Naive thymus-derived CD4-positive, alpha-beta T cell (primary cell): ENCODE results near the gene SCGB3A1. TPM values are rescaled to one million over a fixed set of nuclear protein-coding genes. Genes with fewer than 3 reads are reported as not detected.

ENCODE experiments used
- ATAC-seq: fragments of 150-1000 bp; cut with Tn5 transposase; 2 replicates; pipeline ENCODE4 v1.10.0; 2021; ENCODE audit warnings: mild to moderate bottlenecking, moderate library complexity
- CTCF ChIA-PET: fragments of 350-600 bp; sonication (Branson Sonifier 250); formaldehyde crosslinking; loops from one replicate; lab custom pipeline; 2021; ENCODE audit warnings: antibody characterized with exemption; lab: Charles Lee
- POLR2A ChIA-PET: fragments of 350-600 bp; sonication (Branson Sonifier 250); formaldehyde crosslinking; loops from one replicate; lab custom pipeline; 2021; ENCODE audit warnings: antibody characterized with exemption, inconsistent platforms; lab: Charles Lee
- DNase-seq, 9 donors: peaks; one replicate each; pipeline versions ENCODE4 v3.0.0 to v3.0.0-alpha.2; 2020 to 2022; ENCODE audit warnings: mixed read lengths in 1 of 9
- H3K27ac ChIP-seq: one replicate; pipeline ENCODE4 v1.7.0; 2013; ENCODE audit warnings: mild to moderate bottlenecking, low read depth, low read length, moderate library complexity
- H3K27me3 ChIP-seq, 2 donors: one replicate each; pipeline ENCODE4 v1.7.0; 2013; ENCODE audit warnings: low read length in 2 of 2, mild to moderate bottlenecking in 2 of 2, moderate library complexity in 2 of 2; ENCODE audit not compliant: control insufficient read depth in 2 of 2, insufficient read depth in 2 of 2
- H3K36me3 ChIP-seq, 3 experiments: 1 replicate in 2 of 3; 2 replicates in 1 of 3; pipeline ENCODE4 v1.7.0; 2013; ENCODE audit warnings: low read length in 3 of 3, mild to moderate bottlenecking in 3 of 3, moderate library complexity in 1 of 3; ENCODE audit not compliant: insufficient read depth in 3 of 3, control insufficient read depth in 2 of 3
- H3K4me1 ChIP-seq, 2 donors: one replicate each; pipeline ENCODE4 v1.7.0; 2013; ENCODE audit warnings: low read length in 2 of 2, mild to moderate bottlenecking in 2 of 2, moderate library complexity in 1 of 2; ENCODE audit not compliant: control insufficient read depth in 2 of 2, insufficient read depth in 2 of 2
- H3K4me3 ChIP-seq: 2 replicates; pipeline ENCODE4 v1.7.0; 2013; ENCODE audit warnings: mild to moderate bottlenecking, low read length
- H3K9me3 ChIP-seq, 3 experiments: 1 replicate in 2 of 3; 2 replicates in 1 of 3; pipeline ENCODE4 v1.7.0; 2013; ENCODE audit warnings: low read length in 3 of 3; ENCODE audit not compliant: control insufficient read depth in 2 of 3
- H3K27ac Mint-ChIP-seq, 9 donors: one replicate each; pipeline ENCODE4 v1.8.0; 2020 to 2022; ENCODE audit warnings: mixed read lengths in 9 of 9, mild to moderate bottlenecking in 8 of 9, moderate library complexity in 5 of 9, inconsistent platforms in 2 of 9
- H3K27me3 Mint-ChIP-seq, 5 donors: one replicate each; pipeline ENCODE4 v1.8.0; 2021 to 2022; ENCODE audit warnings: mixed read lengths in 5 of 5, mild to moderate bottlenecking in 1 of 5
- H3K36me3 Mint-ChIP-seq, 5 donors: one replicate each; pipeline ENCODE4 v1.8.0; 2020 to 2022; ENCODE audit warnings: mixed read lengths in 5 of 5, mild to moderate bottlenecking in 3 of 5, inconsistent platforms in 1 of 5
- H3K4me1 Mint-ChIP-seq, 7 donors: one replicate each; pipeline ENCODE4 v1.8.0; 2020 to 2022; ENCODE audit warnings: mixed read lengths in 7 of 7, mild to moderate bottlenecking in 3 of 7, inconsistent platforms in 1 of 7
- H3K4me3 Mint-ChIP-seq, 10 donors: one replicate each; pipeline ENCODE4 v1.8.0; 2020 to 2022; ENCODE audit warnings: mild to moderate bottlenecking in 10 of 10, mixed read lengths in 10 of 10, moderate library complexity in 6 of 10, inconsistent platforms in 2 of 10
- H3K9me3 Mint-ChIP-seq, 11 donors: one replicate each; pipeline ENCODE4 v1.8.0; 2020 to 2022; ENCODE audit warnings: mixed read lengths in 11 of 11, mild to moderate bottlenecking in 4 of 11, inconsistent platforms in 1 of 11, moderate library complexity in 1 of 11
- intact Hi-C, 2 donors: fragments of 100-400 bp; cut with micrococcal nuclease; formaldehyde crosslinking; loops; one replicate each; pipeline ENCODE4 v1.15.1; 2023
- polyA plus RNA-seq, 2 donors: library from polyadenylated mRNA; unstranded; fragments of 300-500 nt; fragmentation: Illumina TruSeq; gene quantifications; one replicate each; pipeline ENCODE4 v1.2.3, GENCODE V29; 2021
- total RNA-seq, 6 experiments: library from RNA in 5 of 6; stranded (reverse) in 5 of 6; gene quantifications; 1 replicate in 5 of 6; 2 replicates in 1 of 6; pipeline ENCODE4 v1.2.3 and lab custom pipeline; 2021 to 2026

The SCGB3A1 gene
- total and polyA plus RNA-seq, 7 experiments from 2014 or later = 24.3 TPM; not detected in 6

DNA sequence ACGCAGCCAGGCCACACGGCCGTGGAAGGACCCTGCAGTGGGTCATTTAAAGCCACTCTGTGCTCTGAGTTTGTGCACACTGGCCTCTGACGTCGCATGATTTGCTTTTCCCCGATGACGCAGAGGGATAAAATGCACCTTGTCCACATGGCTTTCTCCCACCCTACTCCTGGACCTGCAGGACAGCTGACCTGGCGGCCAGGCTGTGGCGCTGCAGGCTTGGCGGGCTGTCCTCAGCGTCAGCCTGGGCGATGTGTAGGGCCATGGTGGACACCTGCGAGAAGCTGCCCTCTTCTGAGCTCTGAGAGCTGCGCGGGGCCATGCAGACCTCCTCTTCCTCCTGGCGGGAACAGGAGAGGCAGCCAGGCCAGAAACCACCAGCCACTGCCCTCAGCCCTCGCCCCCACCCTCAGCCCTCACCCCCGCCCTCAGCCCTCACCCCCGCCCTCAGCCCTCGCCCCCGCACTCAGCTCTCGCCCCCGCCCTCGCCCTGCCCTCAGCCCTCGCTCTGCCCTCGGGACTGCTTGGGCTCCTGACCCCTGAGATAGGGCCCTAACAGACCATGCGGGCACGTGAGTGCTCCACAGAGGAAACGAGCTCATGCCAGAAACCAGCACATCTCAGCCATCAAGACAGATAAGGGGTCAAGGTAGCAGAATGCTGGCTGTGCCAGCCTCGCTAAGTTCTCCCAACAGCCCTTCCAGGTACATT lies 20.0 kb upstream of the SCGB3A1 start:
- no peaks in the 10 kb centered on the region for H3K36me3 Mint-ChIP-seq
- intact Hi-C loops = no loop called here
- H3K27me3 Mint-ChIP-seq = no peaks in the 10 kb centered on the region
- H3K4me1 Mint-ChIP-seq = peaks cover 0 to 5% (median 0%) of the 10 kb centered on the region in 7 donors
- CTCF ChIA-PET = no interaction called here
- POLR2A ChIA-PET = no interaction called here
- no peaks in the 10 kb centered on the region for H3K36me3 ChIP-seq
- no peak overlapping the region for H3K4me3 ChIP-seq
- no peak overlapping the region for H3K4me3 Mint-ChIP-seq
- peaks cover 0 to 2% (median 0%) of the 10 kb centered on the region in 11 donors for H3K9me3 Mint-ChIP-seq
- H3K27ac Mint-ChIP-seq = no peak overlapping the region
- H3K9me3 ChIP-seq = no peaks in the 10 kb centered on the region
- DNase-seq (no peak), ATAC-seq (no peak)
- H3K27me3 ChIP-seq = no peaks in the 10 kb centered on the region
- no peak overlapping the region for H3K27ac ChIP-seq
- no peaks in the 10 kb centered on the region for H3K4me1 ChIP-seq

DNA sequence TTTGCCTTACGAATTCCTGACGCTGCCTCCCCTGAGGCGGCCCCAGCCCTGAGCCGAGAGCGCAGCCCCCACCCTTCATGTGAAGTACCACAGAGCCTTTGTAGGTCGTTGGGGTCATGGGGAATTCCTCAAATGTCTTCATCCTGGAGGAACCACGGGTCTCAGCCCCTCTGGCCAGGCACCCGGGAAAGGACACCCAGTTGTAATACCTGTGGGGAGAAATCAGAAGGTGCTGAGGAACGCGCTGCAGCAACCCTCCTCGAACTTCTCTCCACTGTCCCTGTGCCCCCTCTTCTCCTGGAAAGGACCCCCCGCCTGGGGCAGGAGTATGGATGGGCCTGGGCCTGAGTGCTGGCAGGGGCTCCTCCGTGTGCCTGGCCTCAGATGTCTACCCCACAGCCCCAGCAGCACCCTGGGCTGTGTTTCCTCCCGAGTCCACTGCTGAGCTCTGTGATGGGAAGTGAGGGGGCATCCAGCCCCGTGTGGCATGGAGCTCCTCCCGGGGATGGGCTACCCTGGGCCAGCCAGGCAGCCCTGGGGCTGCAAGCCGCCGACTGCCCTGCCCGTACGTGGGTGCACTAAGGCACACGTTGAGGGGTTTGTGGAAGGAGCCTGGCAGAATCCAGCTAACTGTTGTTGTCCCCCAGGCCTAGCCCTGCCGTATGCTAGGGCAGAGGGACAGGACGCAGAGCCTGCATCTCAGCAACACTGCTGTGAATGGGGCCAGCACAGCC lies 18.7 kb upstream of the SCGB3A1 start:
- Histone ChIP-seq H3K9me3 (no peaks in the 10 kb centered on the region), H3K27ac (no peak overlapping the region), H3K27me3 (no peaks in the 10 kb centered on the region), H3K4me1 (no peaks in the 10 kb centered on the region), H3K36me3 (no peaks in the 10 kb centered on the region), H3K4me3 (no peak overlapping the region)
- ChIA-PET POLR2A (no interaction called here), CTCF (no interaction called here)
- Mint-ChIP-seq H3K27me3 (no peaks in the 10 kb centered on the region), H3K4me3 (no peak overlapping the region), H3K9me3 (peaks cover 0 to 2% (median 0%) of the 10 kb centered on the region in 11 donors), H3K36me3 (no peaks in the 10 kb centered on the region), H3K4me1 (peaks cover 0 to 10% (median 0%) of the 10 kb centered on the region in 7 donors), H3K27ac (no peak overlapping the region)
- ATAC-seq (no peak), DNase-seq (no peak)
- intact Hi-C loops = no loop called here

DNA sequence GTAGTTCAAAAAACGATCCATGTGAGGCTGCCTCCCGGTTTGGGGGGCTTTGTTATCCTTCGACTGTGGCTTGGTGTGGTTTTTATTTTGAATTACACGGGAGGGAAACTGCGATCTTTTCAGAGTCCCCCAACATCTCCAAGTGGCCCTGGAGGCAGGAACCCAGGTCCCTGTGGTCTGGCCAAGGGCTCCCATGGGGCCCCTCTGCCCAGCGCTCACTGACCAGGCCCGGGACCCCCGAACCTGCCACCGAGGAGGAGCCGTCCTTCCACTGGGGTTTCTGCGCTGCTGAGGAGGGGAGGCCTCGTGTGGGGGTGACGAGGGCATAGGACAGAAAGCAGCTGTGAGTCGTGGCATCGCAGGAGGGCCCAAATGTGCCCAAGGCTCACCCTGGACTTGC lies 18.1 kb upstream of the SCGB3A1 start:
- Mint-ChIP-seq H3K36me3 (no peaks in the 10 kb centered on the region), H3K27ac (no peak overlapping the region), H3K9me3 (peaks cover 0 to 2% (median 0%) of the 10 kb centered on the region in 11 donors), H3K4me3 (no peak overlapping the region), H3K4me1 (peaks cover 0 to 10% (median 0%) of the 10 kb centered on the region in 7 donors), H3K27me3 (no peaks in the 10 kb centered on the region)
- DNase-seq = no peak
- POLR2A ChIA-PET = no interaction called here
- Histone ChIP-seq H3K4me1 (no peaks in the 10 kb centered on the region), H3K9me3 (no peaks in the 10 kb centered on the region), H3K4me3 (no peak overlapping the region), H3K27ac (no peak overlapping the region), H3K27me3 (no peaks in the 10 kb centered on the region), H3K36me3 (no peaks in the 10 kb centered on the region)
- CTCF ChIA-PET = no interaction called here
- intact Hi-C loops = no loop called here
- no peak for ATAC-seq

DNA sequence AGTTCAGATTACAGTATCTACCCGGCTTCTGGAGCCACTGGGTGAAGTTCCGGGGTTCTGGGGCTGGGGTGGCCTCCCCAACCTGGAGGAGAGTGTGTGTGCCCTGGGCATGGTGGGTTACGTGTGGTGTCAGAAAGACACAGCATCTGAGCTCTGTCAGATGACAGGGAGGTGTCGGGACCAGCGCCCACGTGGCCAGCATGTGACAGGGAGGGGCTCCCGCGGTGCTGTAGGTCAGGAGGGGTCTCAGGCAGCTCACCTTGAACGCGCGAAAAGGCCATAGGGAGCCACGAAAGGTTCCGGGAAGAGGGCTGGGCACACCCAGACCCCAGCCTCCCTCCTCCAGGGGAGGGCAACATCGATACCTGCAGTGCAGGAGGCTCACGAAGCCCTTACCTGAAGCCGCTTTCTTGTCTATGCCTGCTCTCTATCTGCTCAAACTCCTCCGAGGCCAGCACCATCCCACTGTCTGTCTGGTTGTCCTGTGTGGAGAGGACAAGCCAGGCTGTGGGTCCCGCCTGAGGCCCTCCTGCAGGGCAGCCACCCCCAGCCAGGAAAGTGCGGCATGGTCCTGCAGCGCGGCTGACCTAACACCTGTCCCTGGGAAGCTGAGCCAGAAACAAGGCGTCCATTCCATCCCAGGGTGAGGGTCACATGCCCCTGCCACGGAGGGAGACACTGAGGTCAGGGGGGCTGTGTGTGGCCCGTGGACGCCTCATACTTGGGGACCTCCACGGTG lies 17.4 kb upstream of the SCGB3A1 start:
- Mint-ChIP-seq H3K36me3 (no peaks in the 10 kb centered on the region), H3K4me1 (peaks cover 0 to 10% (median 0%) of the 10 kb centered on the region in 7 donors)

DNA sequence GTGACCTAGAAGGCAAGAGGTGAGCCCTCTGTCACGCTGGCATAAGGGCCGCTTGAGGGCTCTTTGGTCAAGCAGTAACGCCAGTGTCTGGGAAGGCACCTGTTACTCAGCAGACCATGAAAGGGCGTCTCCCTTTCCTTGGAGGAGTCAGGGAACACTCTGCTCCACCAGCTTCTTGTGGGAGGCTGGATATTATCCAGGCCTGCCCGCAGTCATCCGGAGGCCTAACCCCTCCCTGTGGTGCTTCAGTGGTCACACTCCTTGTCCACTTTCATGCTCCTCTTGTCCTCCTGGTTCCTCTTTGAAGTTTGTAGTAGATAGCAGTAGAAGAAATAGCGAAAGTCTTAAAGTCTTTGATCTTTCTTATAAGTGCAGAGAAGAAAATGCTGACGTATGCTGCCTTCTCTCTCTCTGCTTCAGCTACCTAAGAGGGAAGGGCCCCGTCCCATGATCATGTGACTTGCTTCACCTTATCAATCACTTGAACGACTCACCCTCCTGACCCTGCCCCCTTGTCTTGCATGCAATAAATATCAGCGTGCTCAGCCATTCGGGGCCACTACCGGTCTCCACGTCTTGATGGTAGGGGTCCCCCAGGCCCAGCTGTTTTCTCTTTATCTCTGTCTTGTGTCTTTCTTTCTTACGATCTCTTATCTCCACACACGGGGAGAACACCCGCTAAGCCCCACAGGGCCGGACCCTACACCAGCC lies 16.7 kb upstream of the SCGB3A1 start:
- CTCF ChIA-PET = no interaction called here

More for the DNA sequence above, 17.4 kb upstream of the SCGB3A1 start:
- Histone ChIP-seq H3K27me3 (no peaks in the 10 kb centered on the region), H3K36me3 (no peaks in the 10 kb centered on the region), H3K4me3 (no peak overlapping the region), H3K4me1 (no peaks in the 10 kb centered on the region), H3K9me3 (no peaks in the 10 kb centered on the region), H3K27ac (no peak overlapping the region)
- H3K27ac Mint-ChIP-seq = peak overlapping the region in 1 of 9 donors; percentile 11
- ChIA-PET POLR2A (no interaction called here), CTCF (no interaction called here)
- ATAC-seq (no peak), DNase-seq (no peak)
- no peak overlapping the region for H3K4me3 Mint-ChIP-seq
- peaks cover 0 to 2% (median 0%) of the 10 kb centered on the region in 11 donors for H3K9me3 Mint-ChIP-seq
- no peaks in the 10 kb centered on the region for H3K27me3 Mint-ChIP-seq
- intact Hi-C loops = no loop called here

DNA sequence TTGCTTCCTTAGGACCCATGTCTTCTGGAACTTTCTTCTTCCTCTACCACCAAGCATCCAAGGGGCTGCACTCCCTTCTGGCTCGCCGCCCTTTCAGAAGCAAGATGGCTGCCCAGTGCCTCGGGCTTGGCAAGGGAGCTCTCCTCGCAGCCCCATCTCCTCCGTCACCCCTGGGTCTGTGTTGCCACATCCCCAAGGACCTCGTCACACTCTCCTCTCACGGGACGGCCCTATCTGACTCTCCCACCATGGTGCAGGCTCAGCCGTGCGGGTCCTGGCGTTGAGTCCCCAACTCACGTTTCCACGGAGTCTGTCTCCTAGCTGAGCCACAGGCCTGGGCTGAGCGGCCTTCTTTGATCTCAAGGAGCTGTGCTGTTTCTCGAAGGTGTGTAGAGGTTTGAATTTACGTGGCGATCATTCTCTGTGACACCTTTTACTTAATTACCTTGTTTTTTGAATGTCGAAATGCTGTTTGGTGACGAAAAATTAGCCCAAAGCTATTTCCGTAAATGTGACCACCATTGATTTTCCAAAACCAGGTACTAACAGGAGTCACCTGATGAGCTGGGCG lies 15.0 kb upstream of the SCGB3A1 start:
- H3K36me3 ChIP-seq = no peaks in the 10 kb centered on the region
- Mint-ChIP-seq H3K27ac (no peak overlapping the region), H3K9me3 (no peaks in the 10 kb centered on the region), H3K4me1 (peaks cover 0 to 10% (median 0%) of the 10 kb centered on the region in 7 donors), H3K36me3 (no peaks in the 10 kb centered on the region), H3K4me3 (no peak overlapping the region), H3K27me3 (no peaks in the 10 kb centered on the region)
- DNase-seq (no peak), ATAC-seq (no peak)
- no peak overlapping the region for H3K4me3 ChIP-seq
- ChIA-PET CTCF (interaction anchor here (0.5 to 0.6 kb wide), 2 partner anchors 57 to 149 kb away, joined by 3 read pairs; no protein-coding TSS in a partner anchor), POLR2A (interaction anchor here (0.6 kb wide), 1 partner anchor 15 kb away, joined by 3 read pairs; no protein-coding TSS in a partner anchor)
- no peaks in the 10 kb centered on the region for H3K9me3 ChIP-seq
- H3K27me3 ChIP-seq = no peaks in the 10 kb centered on the region
- intact Hi-C loops = loop anchor here in 1 of 2 donors (1.0 kb wide), 2 partner anchors 81 to 112 kb away; no protein-coding TSS in a partner anchor
- H3K4me1 ChIP-seq = no peaks in the 10 kb centered on the region
- H3K27ac ChIP-seq = no peak overlapping the region

More for the DNA sequence above, 16.7 kb upstream of the SCGB3A1 start:
- H3K9me3 Mint-ChIP-seq = peaks cover 0 to 2% (median 0%) of the 10 kb centered on the region in 11 donors
- no peaks in the 10 kb centered on the region for H3K27me3 ChIP-seq
- ATAC-seq (no peak), DNase-seq (no peak)
- H3K36me3 Mint-ChIP-seq = no peaks in the 10 kb centered on the region
- H3K27ac ChIP-seq = no peak overlapping the region
- H3K4me3 Mint-ChIP-seq = no peak overlapping the region
- peak overlapping the region in 1 of 9 donors; percentile 11 for H3K27ac Mint-ChIP-seq
- peaks cover 0 to 10% (median 0%) of the 10 kb centered on the region in 7 donors for H3K4me1 Mint-ChIP-seq
- H3K9me3 ChIP-seq = no peaks in the 10 kb centered on the region
- POLR2A ChIA-PET = no interaction called here
- no peaks in the 10 kb centered on the region for H3K4me1 ChIP-seq
- intact Hi-C loops = no loop called here
- H3K36me3 ChIP-seq = no peaks in the 10 kb centered on the region
- H3K4me3 ChIP-seq = no peak overlapping the region
- no peaks in the 10 kb centered on the region for H3K27me3 Mint-ChIP-seq
